ENCODE results near the gene CHD8.

The CHD8 gene

GRCh38 chr14:21437063-21437901, 18.6 kb downstream of the CHD8 start:
- peak overlapping the region; percentile 80 for H3K4me3 ChIP-seq (ENCODE audit: insufficient read depth, low read depth, low read length)
- no peaks in the 10 kb centered on the region for H3K9me3 ChIP-seq (ENCODE audit: control insufficient read depth, low read length)
- no peaks in the 10 kb centered on the region for H3K27me3 ChIP-seq (ENCODE audit: control insufficient read depth, insufficient read depth, low read length, poor library complexity, severe bottlenecking)
- H3K36me3 ChIP-seq (ENCODE audit: control insufficient read depth, insufficient read depth, low read length): peaks cover 8% of the 10 kb centered on the region
- 7 to 9% methylated on average over 33 of the region's 33 CpGs for WGBS, 2 experiments
- H3K4me1 ChIP-seq (ENCODE audit: control insufficient read depth, insufficient read depth, low read length): peaks cover 5% of the 10 kb centered on the region
- H3K27ac ChIP-seq (ENCODE audit: insufficient read depth, low read depth, low read length, poor library complexity, severe bottlenecking): peak overlapping the region; percentile 91

GRCh38 chr14:21436567-21437062, 19.3 kb downstream of the CHD8 start:
- peaks cover 5% of the 10 kb centered on the region for H3K4me1 ChIP-seq (ENCODE audit: control insufficient read depth, insufficient read depth, low read length)
- no peak overlapping the region for H3K27ac ChIP-seq (ENCODE audit: insufficient read depth, low read depth, low read length, poor library complexity, severe bottlenecking)
- H3K36me3 ChIP-seq (ENCODE audit: control insufficient read depth, insufficient read depth, low read length): peaks cover 11% of the 10 kb centered on the region
- WGBS, 2 experiments: 9% methylated on average over 11 of the region's 11 CpGs
- peak overlapping the region; percentile 80 for H3K4me3 ChIP-seq (ENCODE audit: insufficient read depth, low read depth, low read length)
- no peaks in the 10 kb centered on the region for H3K9me3 ChIP-seq (ENCODE audit: control insufficient read depth, low read length)
- no peaks in the 10 kb centered on the region for H3K27me3 ChIP-seq (ENCODE audit: control insufficient read depth, insufficient read depth, low read length, poor library complexity, severe bottlenecking)

- peaks cover 54% of the 10 kb centered on the region for H3K36me3 ChIP-seq (ENCODE audit: control insufficient read depth, insufficient read depth, low read length)
- 93 to 99% methylated on average over 2 of the region's 2 CpGs for WGBS, 2 experiments
Observed at GRCh38 chr14:21431126-21431525, 24.8 kb downstream of the CHD8 start.

GRCh38 chr14:21428930-21429329, 27.0 kb downstream of the CHD8 start:
- H3K4me1 ChIP-seq (ENCODE audit: control insufficient read depth, insufficient read depth, low read length): no peaks in the 10 kb centered on the region
- no peaks in the 10 kb centered on the region for H3K9me3 ChIP-seq (ENCODE audit: control insufficient read depth, low read length)
- H3K27me3 ChIP-seq (ENCODE audit: control insufficient read depth, insufficient read depth, low read length, poor library complexity, severe bottlenecking): no peaks in the 10 kb centered on the region
- WGBS, 2 experiments: 88 to 96% methylated on average over 2 to 4 of the region's 4 CpGs
- peaks cover 71% of the 10 kb centered on the region for H3K36me3 ChIP-seq (ENCODE audit: control insufficient read depth, insufficient read depth, low read length)
- no peak overlapping the region for H3K4me3 ChIP-seq (ENCODE audit: insufficient read depth, low read depth, low read length)
- no peak overlapping the region for H3K27ac ChIP-seq (ENCODE audit: insufficient read depth, low read depth, low read length, poor library complexity, severe bottlenecking)

More at GRCh38 chr14:21431126-21431525, 24.8 kb downstream of the CHD8 start:
- H3K4me3 ChIP-seq (ENCODE audit: insufficient read depth, low read depth, low read length): no peak overlapping the region
- no peaks in the 10 kb centered on the region for H3K27me3 ChIP-seq (ENCODE audit: control insufficient read depth, insufficient read depth, low read length, poor library complexity, severe bottlenecking)
- no peaks in the 10 kb centered on the region for H3K9me3 ChIP-seq (ENCODE audit: control insufficient read depth, low read length)
- H3K27ac ChIP-seq (ENCODE audit: insufficient read depth, low read depth, low read length, poor library complexity, severe bottlenecking): no peak overlapping the region
- H3K4me1 ChIP-seq (ENCODE audit: control insufficient read depth, insufficient read depth, low read length): peaks cover 5% of the 10 kb centered on the region

- H3K27ac ChIP-seq (ENCODE audit: insufficient read depth, low read depth, low read length, poor library complexity, severe bottlenecking): no peak overlapping the region
- H3K36me3 ChIP-seq (ENCODE audit: control insufficient read depth, insufficient read depth, low read length): peaks cover 83% of the 10 kb centered on the region
- no peaks in the 10 kb centered on the region for H3K4me1 ChIP-seq (ENCODE audit: control insufficient read depth, insufficient read depth, low read length)
- 94 to 100% methylated on average over 1 of the region's 1 CpG for WGBS, 2 experiments
- H3K27me3 ChIP-seq (ENCODE audit: control insufficient read depth, insufficient read depth, low read length, poor library complexity, severe bottlenecking): no peaks in the 10 kb centered on the region
- H3K4me3 ChIP-seq (ENCODE audit: insufficient read depth, low read depth, low read length): no peak overlapping the region
- no peaks in the 10 kb centered on the region for H3K9me3 ChIP-seq (ENCODE audit: control insufficient read depth, low read length)
Observed at GRCh38 chr14:21426692-21427091, 29.2 kb downstream of the CHD8 start.

GRCh38 chr14:21419528-21419927, 36.4 kb downstream of the CHD8 start:
- Histone ChIP-seq H3K27ac (ENCODE audit: insufficient read depth, low read depth, low read length, poor library complexity, severe bottlenecking) (no peak overlapping the region), H3K4me3 (ENCODE audit: insufficient read depth, low read depth, low read length) (no peak overlapping the region), H3K9me3 (ENCODE audit: control insufficient read depth, low read length) (no peaks in the 10 kb centered on the region), H3K36me3 (ENCODE audit: control insufficient read depth, insufficient read depth, low read length) (peaks cover 46% of the 10 kb centered on the region), H3K27me3 (ENCODE audit: control insufficient read depth, insufficient read depth, low read length, poor library complexity, severe bottlenecking) (no peaks in the 10 kb centered on the region), H3K4me1 (ENCODE audit: control insufficient read depth, insufficient read depth, low read length) (no peaks in the 10 kb centered on the region)
- WGBS, 2 experiments: 94 to 95% methylated on average over 5 of the region's 5 CpGs

GRCh38 chr14:21415329-21415728, 40.6 kb downstream of the CHD8 start:
- H3K4me3 ChIP-seq (ENCODE audit: insufficient read depth, low read depth, low read length): no peak overlapping the region
- no peak overlapping the region for H3K27ac ChIP-seq (ENCODE audit: insufficient read depth, low read depth, low read length, poor library complexity, severe bottlenecking)
- H3K9me3 ChIP-seq (ENCODE audit: control insufficient read depth, low read length): no peaks in the 10 kb centered on the region
- WGBS, 2 experiments: 95 to 96% methylated on average over 4 of the region's 4 CpGs
- H3K27me3 ChIP-seq (ENCODE audit: control insufficient read depth, insufficient read depth, low read length, poor library complexity, severe bottlenecking): no peaks in the 10 kb centered on the region
- no peaks in the 10 kb centered on the region for H3K4me1 ChIP-seq (ENCODE audit: control insufficient read depth, insufficient read depth, low read length)
- peaks cover 53% of the 10 kb centered on the region for H3K36me3 ChIP-seq (ENCODE audit: control insufficient read depth, insufficient read depth, low read length)

- WGBS, 2 experiments: 85 to 100% methylated on average over 1 of the region's 1 CpG
- peaks cover 64% of the 10 kb centered on the region for H3K36me3 ChIP-seq (ENCODE audit: control insufficient read depth, insufficient read depth, low read length)
- H3K27ac ChIP-seq (ENCODE audit: insufficient read depth, low read depth, low read length, poor library complexity, severe bottlenecking): no peak overlapping the region
- H3K4me1 ChIP-seq (ENCODE audit: control insufficient read depth, insufficient read depth, low read length): no peaks in the 10 kb centered on the region
- no peaks in the 10 kb centered on the region for H3K9me3 ChIP-seq (ENCODE audit: control insufficient read depth, low read length)
- no peaks in the 10 kb centered on the region for H3K27me3 ChIP-seq (ENCODE audit: control insufficient read depth, insufficient read depth, low read length, poor library complexity, severe bottlenecking)
- no peak overlapping the region for H3K4me3 ChIP-seq (ENCODE audit: insufficient read depth, low read depth, low read length)
Observed at GRCh38 chr14:21414137-21414631, 41.7 kb downstream of the CHD8 start.

- WGBS, 2 experiments: 92 to 95% methylated on average over 3 of the region's 3 CpGs
Observed at GRCh38 chr14:21408147-21408546, 47.8 kb downstream of the CHD8 start.

GRCh38 chr14:21406213-21406612, 49.7 kb downstream of the CHD8 start:
- no peaks in the 10 kb centered on the region for H3K9me3 ChIP-seq (ENCODE audit: control insufficient read depth, low read length)
- H3K36me3 ChIP-seq (ENCODE audit: control insufficient read depth, insufficient read depth, low read length): peaks cover 80% of the 10 kb centered on the region
- no peaks in the 10 kb centered on the region for H3K27me3 ChIP-seq (ENCODE audit: control insufficient read depth, insufficient read depth, low read length, poor library complexity, severe bottlenecking)
- no peak overlapping the region for H3K4me3 ChIP-seq (ENCODE audit: insufficient read depth, low read depth, low read length)
- H3K27ac ChIP-seq (ENCODE audit: insufficient read depth, low read depth, low read length, poor library complexity, severe bottlenecking): no peak overlapping the region
- no peaks in the 10 kb centered on the region for H3K4me1 ChIP-seq (ENCODE audit: control insufficient read depth, insufficient read depth, low read length)

More at GRCh38 chr14:21408147-21408546, 47.8 kb downstream of the CHD8 start:
- no peaks in the 10 kb centered on the region for H3K9me3 ChIP-seq (ENCODE audit: control insufficient read depth, low read length)
- H3K27me3 ChIP-seq (ENCODE audit: control insufficient read depth, insufficient read depth, low read length, poor library complexity, severe bottlenecking): no peaks in the 10 kb centered on the region
- peaks cover 76% of the 10 kb centered on the region for H3K36me3 ChIP-seq (ENCODE audit: control insufficient read depth, insufficient read depth, low read length)
- H3K4me3 ChIP-seq (ENCODE audit: insufficient read depth, low read depth, low read length): no peak overlapping the region
- no peak overlapping the region for H3K27ac ChIP-seq (ENCODE audit: insufficient read depth, low read depth, low read length, poor library complexity, severe bottlenecking)
- no peaks in the 10 kb centered on the region for H3K4me1 ChIP-seq (ENCODE audit: control insufficient read depth, insufficient read depth, low read length)
